Mesenchymal stem cell (in vitro differentiated cells and primary cell): ENCODE results near the gene CILP2.

Source experiments
- DNase-seq: peaks from one replicate; pipeline ENCODE4 v3.0.0-alpha.2; 2013
- H2AFZ ChIP-seq: one replicate; pipeline ENCODE4 v1.6.1; 2013; ENCODE audit warnings: low read depth, mild to moderate bottlenecking, control low read depth, inconsistent platforms, low read length, moderate library complexity
- H2AK5ac ChIP-seq: 2 replicates; pipeline ENCODE4 v1.6.1; 2013; ENCODE audit warnings: low read length, moderate library complexity, mild to moderate bottlenecking, inconsistent platforms; ENCODE audit not compliant: severe bottlenecking
- H2BK120ac ChIP-seq: one replicate; pipeline ENCODE4 v1.6.1; 2013; ENCODE audit warnings: low read depth, mild to moderate bottlenecking, inconsistent platforms, low read length, moderate library complexity
- H2BK12ac ChIP-seq, 2 experiments: one replicate each; pipeline ENCODE4 v1.6.1; 2013; ENCODE audit warnings: inconsistent platforms in 2 of 2, low read length in 2 of 2, mild to moderate bottlenecking in 2 of 2, moderate library complexity in 2 of 2, control low read depth in 1 of 2
- H2BK15ac ChIP-seq: one replicate; pipeline ENCODE4 v1.6.1; 2013; ENCODE audit warnings: mild to moderate bottlenecking, low read depth, inconsistent platforms; ENCODE audit not compliant: poor library complexity, severe bottlenecking
- H2BK5ac ChIP-seq: 2 replicates; pipeline ENCODE4 v1.6.1; 2013; ENCODE audit warnings: low read depth, mild to moderate bottlenecking, low read length, control low read depth, inconsistent platforms; ENCODE audit not compliant: poor library complexity, severe bottlenecking
- H3K14ac ChIP-seq, 2 experiments: one replicate each; pipeline ENCODE4 v1.6.1; 2013; ENCODE audit warnings: inconsistent platforms in 2 of 2, low read length in 2 of 2, control low read depth in 1 of 2, mild to moderate bottlenecking in 1 of 2, moderate library complexity in 1 of 2
- H3K18ac ChIP-seq, 2 experiments: one replicate each; pipeline ENCODE4 v1.6.1; 2013; ENCODE audit warnings: inconsistent platforms in 2 of 2, low read length in 2 of 2, control low read depth in 1 of 2, low read depth in 1 of 2, mild to moderate bottlenecking in 1 of 2
- H3K23ac ChIP-seq, 2 experiments: one replicate each; pipeline ENCODE4 v1.6.1; 2013; ENCODE audit warnings: inconsistent platforms in 2 of 2, low read length in 2 of 2, mild to moderate bottlenecking in 2 of 2, moderate library complexity in 2 of 2, control low read depth in 1 of 2
- H3K27ac ChIP-seq: 2 replicates; pipeline ENCODE4 v1.5.1; 2013; ENCODE audit warnings: mild to moderate bottlenecking, moderate library complexity, low read length, control low read depth, inconsistent platforms; ENCODE audit not compliant: poor library complexity, severe bottlenecking
- H3K27me3 ChIP-seq, 2 experiments: 2 replicates each; pipeline versions ENCODE4 v1.6.1 to v1.7.0; 2013; ENCODE audit warnings: low read length in 2 of 2, mild to moderate bottlenecking in 2 of 2, moderate library complexity in 2 of 2, control low read depth in 1 of 2, inconsistent platforms in 1 of 2; ENCODE audit not compliant: control insufficient read depth in 1 of 2, insufficient read depth in 1 of 2
- H3K36me3 ChIP-seq, 2 experiments: 2 replicates each; pipeline versions ENCODE4 v1.6.1 to v1.7.0; 2013; ENCODE audit warnings: low read length in 2 of 2, control low read depth in 1 of 2, inconsistent platforms in 1 of 2, low read depth in 1 of 2, mild to moderate bottlenecking in 1 of 2; ENCODE audit not compliant: insufficient read depth in 2 of 2, control insufficient read depth in 1 of 2
- H3K4ac ChIP-seq, 2 experiments: one replicate each; pipeline ENCODE4 v1.6.1; 2013; ENCODE audit warnings: inconsistent platforms in 2 of 2, low read length in 2 of 2, mild to moderate bottlenecking in 2 of 2, moderate library complexity in 2 of 2, control low read depth in 1 of 2, low read depth in 1 of 2
- H3K4me1 ChIP-seq: 2 replicates; pipeline ENCODE4 v1.6.1; 2013; ENCODE audit warnings: low read depth, low read length, control low read depth; ENCODE audit not compliant: control insufficient read depth, insufficient read depth
- H3K4me2 ChIP-seq: 2 replicates; pipeline ENCODE4 v1.6.1; 2013; ENCODE audit warnings: low read length, mild to moderate bottlenecking, inconsistent platforms; ENCODE audit not compliant: poor library complexity, severe bottlenecking
- H3K4me3 ChIP-seq, 2 experiments: 2 replicates each; pipeline versions ENCODE4 v1.5.1 to v1.7.0; 2013; ENCODE audit warnings: low read length in 2 of 2, mild to moderate bottlenecking in 2 of 2, control low read depth in 1 of 2, low read depth in 1 of 2; ENCODE audit not compliant: insufficient read depth in 1 of 2
- H3K79me1 ChIP-seq: replicated peaks from 2 replicates; pipeline ENCODE4 v1.6.1; 2013; ENCODE audit warnings: mild to moderate bottlenecking, control low read depth, low read length, inconsistent platforms; ENCODE audit not compliant: poor library complexity, severe bottlenecking
- H3K9ac ChIP-seq: 2 replicates; pipeline ENCODE4 v1.7.0; 2013; ENCODE audit warnings: mild to moderate bottlenecking, low read length, moderate library complexity
- H3K9me3 ChIP-seq: 2 replicates; pipeline ENCODE4 v1.7.0; 2013; ENCODE audit warnings: mild to moderate bottlenecking, low read length; ENCODE audit not compliant: control insufficient read depth
- H4K8ac ChIP-seq: one replicate; pipeline ENCODE4 v1.6.1; 2013; ENCODE audit warnings: inconsistent platforms, mild to moderate bottlenecking, low read length, moderate library complexity
- H4K91ac ChIP-seq: one replicate; pipeline ENCODE4 v1.6.1; 2013; ENCODE audit warnings: mild to moderate bottlenecking, low read length, inconsistent platforms
- WGBS: methylation state at CpG from one replicate; pipeline ENCODE4 v1.1.7; 2013; ENCODE audit warnings: mixed read lengths; 5-methylcytosine and 5-hydroxymethylcytosine counted together

CILP2 gene

DNA sequence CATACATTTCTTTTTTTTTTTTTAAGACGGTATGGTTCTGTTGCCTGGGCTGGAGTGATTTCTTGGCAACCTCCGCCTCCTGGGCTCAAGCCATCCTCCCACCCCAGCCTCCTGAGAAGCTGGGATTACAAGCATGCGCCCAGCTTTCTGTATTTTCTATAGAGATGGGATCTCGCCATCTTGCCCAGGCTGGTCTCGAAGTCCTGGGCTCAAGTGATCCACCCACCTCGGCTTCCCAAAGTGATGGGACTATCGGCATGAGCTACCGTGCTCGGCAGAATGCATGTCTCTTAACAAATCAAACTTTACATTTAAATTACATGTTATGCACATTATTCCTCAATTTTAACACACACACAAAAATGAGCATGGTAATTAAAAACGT lies 20.8 kb upstream of the CILP2 start:
- no peak overlapping the region for H4K91ac ChIP-seq
- no peak overlapping the region for H3K4ac ChIP-seq
- peaks cover 30% of the 10 kb centered on the region for H3K79me1 ChIP-seq
- peaks cover 3% of the 10 kb centered on the region for H3K9me3 ChIP-seq
- H3K27me3 ChIP-seq = no peaks in the 10 kb centered on the region
- over 99% methylated on average over 8 of the region's 10 CpGs for WGBS
- H3K14ac ChIP-seq = no peak overlapping the region
- H2AFZ ChIP-seq = no peak overlapping the region
- peak overlapping the region in 1 of 2 experiments; percentile 98 for H3K4me3 ChIP-seq
- peak overlapping the region; percentile 6 for H3K4me2 ChIP-seq
- H3K18ac ChIP-seq = no peak overlapping the region
- H2BK12ac ChIP-seq = no peak overlapping the region
- no peak overlapping the region for H3K23ac ChIP-seq
- no peak overlapping the region for H4K8ac ChIP-seq
- H2BK15ac ChIP-seq = no peak overlapping the region
- H3K4me1 ChIP-seq = peaks cover 14% of the 10 kb centered on the region
- H3K9ac ChIP-seq = peak overlapping the region; percentile 97
- H2BK5ac ChIP-seq = no peak overlapping the region
- no peak overlapping the region for H3K27ac ChIP-seq
- no peak overlapping the region for H2AK5ac ChIP-seq
- no peak for DNase-seq
- H2BK120ac ChIP-seq = no peak overlapping the region
- peaks cover 17 to 27% of the 10 kb centered on the region in 2 experiments for H3K36me3 ChIP-seq

DNA sequence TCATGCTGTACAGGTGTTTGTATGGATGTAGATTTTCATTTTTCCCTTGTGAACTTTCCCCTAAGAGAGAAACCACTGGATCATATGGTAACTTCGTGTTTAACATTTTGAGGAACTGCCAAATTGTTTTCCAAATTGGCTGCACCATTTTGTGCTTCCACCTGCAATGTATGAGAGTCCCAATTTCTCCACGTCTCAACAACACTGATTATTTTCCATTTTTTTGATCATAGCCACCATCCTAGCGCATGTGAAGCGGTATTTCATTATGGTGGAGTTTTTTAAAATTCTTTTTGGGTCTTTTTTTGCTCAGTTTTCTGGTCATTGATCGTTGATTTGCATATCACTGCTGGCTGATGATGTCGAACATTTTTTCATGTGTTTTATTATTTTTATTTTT lies 17.1 kb upstream of the CILP2 start:
- H3K27me3 ChIP-seq = no peaks in the 10 kb centered on the region
- H2BK120ac ChIP-seq = no peak overlapping the region
- no peak overlapping the region for H4K8ac ChIP-seq
- no peak overlapping the region for H3K18ac ChIP-seq
- peaks cover 23 to 36% of the 10 kb centered on the region in 2 experiments for H3K36me3 ChIP-seq
- no peak overlapping the region for H4K91ac ChIP-seq
- no peak overlapping the region for H3K23ac ChIP-seq
- peaks cover 36% of the 10 kb centered on the region for H3K79me1 ChIP-seq
- H2BK5ac ChIP-seq = no peak overlapping the region
- 95% methylated on average over 1 of the region's 6 CpGs for WGBS
- no peak overlapping the region for H3K4ac ChIP-seq
- no peak overlapping the region for H3K9ac ChIP-seq
- H3K4me2 ChIP-seq = no peak overlapping the region
- no peak overlapping the region for H2AFZ ChIP-seq
- H2AK5ac ChIP-seq = no peak overlapping the region
- H2BK15ac ChIP-seq = no peak overlapping the region
- H3K4me3 ChIP-seq = no peak overlapping the region
- H2BK12ac ChIP-seq = no peak overlapping the region
- peaks cover 11% of the 10 kb centered on the region for H3K4me1 ChIP-seq
- H3K14ac ChIP-seq = no peak overlapping the region
- H3K27ac ChIP-seq = no peak overlapping the region
- no peak for DNase-seq
- no peaks in the 10 kb centered on the region for H3K9me3 ChIP-seq

DNA sequence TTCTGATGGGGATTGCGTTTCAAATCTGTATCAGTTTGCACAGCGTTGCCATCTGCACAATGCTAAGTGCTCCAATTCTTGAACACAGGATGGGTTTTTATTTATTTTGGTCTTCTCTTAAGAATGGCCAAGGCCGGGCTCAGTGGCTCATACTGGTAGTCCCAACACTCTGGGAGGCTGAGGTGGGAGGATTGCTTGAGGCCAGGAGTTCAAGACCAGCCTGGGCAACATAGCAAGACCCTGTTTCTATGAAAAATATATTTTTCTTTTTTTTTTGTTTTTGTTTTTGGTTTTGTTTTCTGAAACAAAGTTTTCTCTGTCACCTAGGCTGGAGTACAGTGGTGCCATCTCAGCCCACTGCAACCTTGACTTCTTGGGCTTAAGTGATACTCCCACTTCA lies 14.9 kb upstream of the CILP2 start:
- no peaks in the 10 kb centered on the region for H3K9me3 ChIP-seq
- H3K18ac ChIP-seq = no peak overlapping the region
- H2BK15ac ChIP-seq = no peak overlapping the region
- H4K91ac ChIP-seq = no peak overlapping the region
- H3K4me2 ChIP-seq = no peak overlapping the region
- no peak overlapping the region for H2BK5ac ChIP-seq
- H3K23ac ChIP-seq = no peak overlapping the region
- peaks cover 46% of the 10 kb centered on the region for H3K79me1 ChIP-seq
- no peak overlapping the region for H2BK120ac ChIP-seq
- H2AFZ ChIP-seq = no peak overlapping the region
- no peak overlapping the region for H4K8ac ChIP-seq
- H3K36me3 ChIP-seq = peaks cover 40 to 55% of the 10 kb centered on the region in 2 experiments
- no peak overlapping the region for H2BK12ac ChIP-seq
- peaks cover 23% of the 10 kb centered on the region for H3K4me1 ChIP-seq
- H3K14ac ChIP-seq = no peak overlapping the region
- DNase-seq = no peak
- no peak overlapping the region for H3K4ac ChIP-seq
- no peak overlapping the region for H3K4me3 ChIP-seq
- H3K27me3 ChIP-seq = no peaks in the 10 kb centered on the region
- H3K27ac ChIP-seq = no peak overlapping the region
- H3K9ac ChIP-seq = no peak overlapping the region
- WGBS = 99% methylated on average over 3 of the region's 3 CpGs
- no peak overlapping the region for H2AK5ac ChIP-seq

DNA sequence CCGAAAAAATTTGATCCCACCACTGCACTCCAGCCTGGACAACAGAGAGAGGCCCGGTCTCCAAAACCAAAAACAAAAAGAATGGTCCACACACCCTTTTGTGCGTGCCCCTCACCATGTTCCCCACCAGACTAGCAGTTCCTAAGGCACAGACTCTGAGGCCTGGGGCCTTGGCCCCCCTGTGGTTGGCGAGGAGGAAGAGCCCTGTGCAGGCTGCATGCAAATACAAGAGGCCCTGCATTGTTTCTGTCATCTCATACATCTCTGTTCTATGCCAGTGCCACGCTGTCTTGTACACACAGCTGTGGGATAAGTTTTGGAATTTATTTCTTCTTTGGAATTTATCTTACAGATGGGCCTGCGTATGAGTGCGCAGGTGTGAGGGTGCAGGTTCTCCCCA lies 14.0 kb upstream of the CILP2 start:
- H3K4me2 ChIP-seq = peak overlapping the region; percentile 19

More for the DNA sequence above, 14.0 kb upstream of the CILP2 start:
- no peak overlapping the region for H3K4ac ChIP-seq
- WGBS = 96% methylated on average over 7 of the region's 7 CpGs
- H3K14ac ChIP-seq = no peak overlapping the region
- H2BK120ac ChIP-seq = no peak overlapping the region
- H4K8ac ChIP-seq = no peak overlapping the region
- H3K27me3 ChIP-seq = no peaks in the 10 kb centered on the region
- H2AFZ ChIP-seq = no peak overlapping the region
- H2BK15ac ChIP-seq = no peak overlapping the region
- H3K9me3 ChIP-seq = no peaks in the 10 kb centered on the region
- no peak overlapping the region for H3K23ac ChIP-seq
- H2AK5ac ChIP-seq = no peak overlapping the region
- DNase-seq = no peak
- H3K79me1 ChIP-seq = peaks cover 46% of the 10 kb centered on the region
- no peak overlapping the region for H3K4me3 ChIP-seq
- no peak overlapping the region for H2BK12ac ChIP-seq
- H3K18ac ChIP-seq = no peak overlapping the region
- peaks cover 22% of the 10 kb centered on the region for H3K4me1 ChIP-seq
- H2BK5ac ChIP-seq = no peak overlapping the region
- H3K36me3 ChIP-seq = peaks cover 43 to 62% of the 10 kb centered on the region in 2 experiments
- no peak overlapping the region for H4K91ac ChIP-seq
- H3K9ac ChIP-seq = no peak overlapping the region
- H3K27ac ChIP-seq = no peak overlapping the region
